K562 (cell line): Measurements from ENCODE around the gene CATSPER4. TPM values are rescaled to one million over a fixed set of nuclear protein-coding genes. Genes with fewer than 3 reads are reported as not detected.

ENCODE experiments used
- CBX2 ChIP-seq: fragments of 200-600 bp; sonication (generic); IDR thresholded peaks from one replicate; pipeline ENCODE4 v1.6.1; 2012; ENCODE audit warnings: mild to moderate bottlenecking, low read length, inconsistent platforms; ENCODE audit not compliant: insufficient read depth, poor library complexity, severe bottlenecking
- ELF1 ChIP-seq: fragments of 200-800 bp; sonication (Bioruptor generic); IDR thresholded peaks from 2 replicates; pipeline ENCODE4 v1.6.1; 2016; ENCODE audit warnings: missing genetic modification characterization, missing compliant biosample characterization
- FOXA1 ChIP-seq: fragments of 450-650 bp; IDR thresholded peaks from 2 replicates; pipeline ENCODE4 v1.6.1; 2016; ENCODE audit warnings: mild to moderate bottlenecking, borderline replicate concordance
- HMGXB4 ChIP-seq: sonication (generic); formaldehyde crosslinking; IDR thresholded peaks from 2 replicates; pipeline ENCODE4 v1.8.1; 2023; ENCODE audit warnings: mild to moderate bottlenecking, missing genetic modification reagents
- LEF1 ChIP-seq: fragments of 450-650 bp; IDR thresholded peaks from 2 replicates; pipeline ENCODE4 v1.6.1; 2016; ENCODE audit warnings: mild to moderate bottlenecking
- MCM2 ChIP-seq: fragments of 450-650 bp; IDR thresholded peaks from 2 replicates; pipeline ENCODE4 v1.6.1; 2017; ENCODE audit warnings: low read depth, mild to moderate bottlenecking
- PRMT5 ChIP-seq: sonication (generic); formaldehyde crosslinking; IDR thresholded peaks from 2 replicates; pipeline ENCODE4 v1.5.0; 2020; ENCODE audit warnings: missing genetic modification reagents
- RFX7 ChIP-seq: fragments of 250-450 bp; sonication (Bioruptor Pico); IDR thresholded peaks from 2 replicates; pipeline ENCODE4 v1.5.1; 2021; ENCODE audit warnings: mild to moderate bottlenecking
- SMARCA4 ChIP-seq: fragments of 450-650 bp; IDR thresholded peaks from 2 replicates; pipeline ENCODE4 v1.6.1; 2016
- SMARCB1 ChIP-seq: IDR thresholded peaks from 2 replicates; pipeline ENCODE4 v1.6.1; 2011; ENCODE audit warnings: improper control_type of control experiment, low read depth; ENCODE audit not compliant: insufficient read length
- ZNF146 ChIP-seq: IDR thresholded peaks from one replicate; pipeline ENCODE4 v1.6.1; 2018; ENCODE audit warnings: missing compliant biosample characterization; ENCODE audit not compliant: unreplicated experiment
- ZNF232 ChIP-seq: sonication (generic); formaldehyde crosslinking; IDR thresholded peaks from 2 replicates; pipeline ENCODE4 v1.8.0; 2022; ENCODE audit warnings: mild to moderate bottlenecking, missing genetic modification reagents
- ZNF707 ChIP-seq: fragments of 250-450 bp; sonication (Bioruptor Pico); conservative IDR thresholded peaks from 2 replicates; pipeline ENCODE4 v1.8.0; 2022; ENCODE audit warnings: inconsistent platforms, mild to moderate bottlenecking, moderate library complexity
- polyA plus RNA-seq, 8 experiments: library from polyadenylated mRNA; depleted of rRNA in 4 of 8; stranded (reverse) in 5 of 8; unstranded in 3 of 8; fragments of >200 nt; fragmentation: Nextera tagmentation in 2 of 8; fragmentation: Illumina TruSeq in 1 of 8; extraction: Ambion mirVana in 2 of 8; extraction: Trizol in 1 of 8; gene quantifications; 2 replicates each; pipeline versions ENCODE4 v1.2.1 to v1.2.3, GENCODE V29; 2011 to 2014; ENCODE audit warnings: inconsistent platforms in 1 of 8, missing spikeins in 1 of 8
- total RNA-seq, 7 experiments: library from RNA; depleted of rRNA in 6 of 7; stranded (reverse); fragments of >200 nt in 6 of 7; fragmentation: Illumina TruSeq in 2 of 7; extraction: Trizol in 2 of 7; gene quantifications; 2 replicates each; pipeline versions ENCODE4 v1.2.1 to v1.2.3, GENCODE V29; 2011 to 2021; ENCODE audit warnings: low replicate concordance in 1 of 7
- TF ChIP-seq, protein P1 (sequence below): fragments of 250-450 bp; sonication (Bioruptor Pico); IDR thresholded peaks from 2 replicates; pipeline ENCODE4 v1.8.0; 2022; ENCODE audit warnings: moderate library complexity, mild to moderate bottlenecking, inconsistent platforms
- TF ChIP-seq, protein P2 (sequence below): fragments of 450-650 bp; formaldehyde crosslinking; IDR thresholded peaks from 2 replicates; pipeline ENCODE4 v1.4.0; 2020; ENCODE audit warnings: mild to moderate bottlenecking, moderate library complexity
- TF ChIP-seq, protein P3 (sequence below), 2 experiments: fragments of 450-650 bp; IDR thresholded peaks; 2 replicates each; pipeline ENCODE4 v1.6.1; 2018; ENCODE audit warnings: mild to moderate bottlenecking in 2 of 2, low read depth in 1 of 2; ENCODE audit not compliant: partially characterized antibody in 2 of 2
- TF ChIP-seq, protein P4 (sequence below), 2 experiments: fragments of 450-650 bp; IDR thresholded peaks; 2 replicates each; pipeline ENCODE4 v1.6.1; 2016

Gene CATSPER4
- total and polyA plus RNA-seq, 9 of the 15 experiments (the other 6 are each of a cell fraction or from before 2014, with no cell fraction given), result 0.04 to 0.13 TPM; not detected in 7

DNA sequence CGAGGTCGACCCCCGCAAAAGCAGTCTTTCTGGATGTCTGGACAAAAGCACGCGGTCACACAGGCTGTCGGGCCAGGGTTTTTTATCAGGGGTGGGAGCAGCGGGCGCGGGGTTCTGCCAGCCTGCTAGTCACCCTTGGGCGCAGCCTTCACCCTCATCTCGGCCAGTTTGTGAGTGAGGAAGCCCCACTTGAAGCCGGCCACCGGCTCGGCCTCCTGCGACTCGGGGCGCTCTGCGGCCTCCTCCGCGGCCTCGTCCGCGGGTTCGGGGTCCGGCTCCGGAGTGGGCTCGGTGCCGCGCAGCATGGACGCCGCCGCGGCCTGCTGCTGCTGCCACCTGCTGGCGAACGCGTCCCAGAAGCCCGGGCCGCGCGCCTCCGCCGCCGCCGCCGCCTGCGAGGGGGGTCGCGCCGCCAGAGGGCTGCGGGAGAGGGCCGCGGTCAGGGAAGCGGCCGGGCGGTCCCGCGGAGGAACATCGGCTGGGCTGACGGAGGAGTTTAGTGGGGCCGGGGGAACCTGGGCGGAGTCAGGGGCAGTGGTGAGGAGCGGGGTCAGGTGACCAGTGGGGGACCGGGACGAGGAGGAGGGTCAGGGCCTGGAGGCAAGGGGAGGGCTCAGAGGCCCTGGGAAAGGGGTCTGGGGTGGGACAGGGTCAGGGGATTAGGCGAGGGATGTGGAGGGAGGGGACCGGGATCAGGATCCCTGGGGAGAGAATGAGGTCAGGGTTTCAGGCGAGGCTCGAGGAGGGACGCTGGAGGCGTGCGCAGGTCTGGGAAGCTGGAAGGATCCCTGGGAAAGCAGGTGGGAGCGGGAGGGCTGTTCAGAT is 26.2 kb upstream of the CATSPER4 start (continued):
- TF ChIP-seq, protein P1, sequence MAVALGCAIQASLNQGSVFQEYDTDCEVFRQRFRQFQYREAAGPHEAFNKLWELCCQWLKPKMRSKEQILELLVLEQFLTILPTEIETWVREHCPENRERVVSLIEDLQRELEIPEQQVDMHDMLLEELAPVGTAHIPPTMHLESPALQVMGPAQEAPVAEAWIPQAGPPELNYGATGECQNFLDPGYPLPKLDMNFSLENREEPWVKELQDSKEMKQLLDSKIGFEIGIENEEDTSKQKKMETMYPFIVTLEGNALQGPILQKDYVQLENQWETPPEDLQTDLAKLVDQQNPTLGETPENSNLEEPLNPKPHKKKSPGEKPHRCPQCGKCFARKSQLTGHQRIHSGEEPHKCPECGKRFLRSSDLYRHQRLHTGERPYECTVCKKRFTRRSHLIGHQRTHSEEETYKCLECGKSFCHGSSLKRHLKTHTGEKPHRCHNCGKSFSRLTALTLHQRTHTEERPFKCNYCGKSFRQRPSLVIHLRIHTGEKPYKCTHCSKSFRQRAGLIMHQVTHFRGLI (CRISPR knock-in tag), result no peak
- TF ChIP-seq FOXA1 (no peak), HMGXB4 (CRISPR knock-in tag) (0 out of 2 replicates have a peak, but pooled peaks have one; percentile 48), RFX7 (CRISPR knock-in tag) (no peak), ZNF707 (CRISPR knock-in tag) (no peak), LEF1 (no peak), MCM2 (no peak), ZNF232 (no peak), SMARCA4 (no peak), PRMT5 (CRISPR knock-in tag) (no peak), ELF1 (no peak), CBX2 (no peak), SMARCB1 (no peak), ZNF146 (CRISPR knock-in tag) (no peak)
- TF ChIP-seq, protein P2, sequence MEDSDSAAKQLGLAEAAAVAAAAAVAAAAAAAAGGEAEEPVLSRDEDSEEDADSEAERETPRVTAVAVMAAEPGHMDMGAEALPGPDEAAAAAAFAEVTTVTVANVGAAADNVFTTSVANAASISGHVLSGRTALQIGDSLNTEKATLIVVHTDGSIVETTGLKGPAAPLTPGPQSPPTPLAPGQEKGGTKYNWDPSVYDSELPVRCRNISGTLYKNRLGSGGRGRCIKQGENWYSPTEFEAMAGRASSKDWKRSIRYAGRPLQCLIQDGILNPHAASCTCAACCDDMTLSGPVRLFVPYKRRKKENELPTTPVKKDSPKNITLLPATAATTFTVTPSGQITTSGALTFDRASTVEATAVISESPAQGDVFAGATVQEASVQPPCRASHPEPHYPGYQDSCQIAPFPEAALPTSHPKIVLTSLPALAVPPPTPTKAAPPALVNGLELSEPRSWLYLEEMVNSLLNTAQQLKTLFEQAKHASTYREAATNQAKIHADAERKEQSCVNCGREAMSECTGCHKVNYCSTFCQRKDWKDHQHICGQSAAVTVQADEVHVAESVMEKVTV (CRISPR knock-in tag), result no peak
- TF ChIP-seq, protein P3, sequence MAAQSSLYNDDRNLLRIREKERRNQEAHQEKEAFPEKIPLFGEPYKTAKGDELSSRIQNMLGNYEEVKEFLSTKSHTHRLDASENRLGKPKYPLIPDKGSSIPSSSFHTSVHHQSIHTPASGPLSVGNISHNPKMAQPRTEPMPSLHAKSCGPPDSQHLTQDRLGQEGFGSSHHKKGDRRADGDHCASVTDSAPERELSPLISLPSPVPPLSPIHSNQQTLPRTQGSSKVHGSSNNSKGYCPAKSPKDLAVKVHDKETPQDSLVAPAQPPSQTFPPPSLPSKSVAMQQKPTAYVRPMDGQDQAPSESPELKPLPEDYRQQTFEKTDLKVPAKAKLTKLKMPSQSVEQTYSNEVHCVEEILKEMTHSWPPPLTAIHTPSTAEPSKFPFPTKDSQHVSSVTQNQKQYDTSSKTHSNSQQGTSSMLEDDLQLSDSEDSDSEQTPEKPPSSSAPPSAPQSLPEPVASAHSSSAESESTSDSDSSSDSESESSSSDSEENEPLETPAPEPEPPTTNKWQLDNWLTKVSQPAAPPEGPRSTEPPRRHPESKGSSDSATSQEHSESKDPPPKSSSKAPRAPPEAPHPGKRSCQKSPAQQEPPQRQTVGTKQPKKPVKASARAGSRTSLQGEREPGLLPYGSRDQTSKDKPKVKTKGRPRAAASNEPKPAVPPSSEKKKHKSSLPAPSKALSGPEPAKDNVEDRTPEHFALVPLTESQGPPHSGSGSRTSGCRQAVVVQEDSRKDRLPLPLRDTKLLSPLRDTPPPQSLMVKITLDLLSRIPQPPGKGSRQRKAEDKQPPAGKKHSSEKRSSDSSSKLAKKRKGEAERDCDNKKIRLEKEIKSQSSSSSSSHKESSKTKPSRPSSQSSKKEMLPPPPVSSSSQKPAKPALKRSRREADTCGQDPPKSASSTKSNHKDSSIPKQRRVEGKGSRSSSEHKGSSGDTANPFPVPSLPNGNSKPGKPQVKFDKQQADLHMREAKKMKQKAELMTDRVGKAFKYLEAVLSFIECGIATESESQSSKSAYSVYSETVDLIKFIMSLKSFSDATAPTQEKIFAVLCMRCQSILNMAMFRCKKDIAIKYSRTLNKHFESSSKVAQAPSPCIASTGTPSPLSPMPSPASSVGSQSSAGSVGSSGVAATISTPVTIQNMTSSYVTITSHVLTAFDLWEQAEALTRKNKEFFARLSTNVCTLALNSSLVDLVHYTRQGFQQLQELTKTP (IDR thresholded peaks at IDR 0.05; ENCODE audit: low read depth in 1 of 2, partially characterized antibody in 2 of 2), result no peak
- TF ChIP-seq, protein P4, sequence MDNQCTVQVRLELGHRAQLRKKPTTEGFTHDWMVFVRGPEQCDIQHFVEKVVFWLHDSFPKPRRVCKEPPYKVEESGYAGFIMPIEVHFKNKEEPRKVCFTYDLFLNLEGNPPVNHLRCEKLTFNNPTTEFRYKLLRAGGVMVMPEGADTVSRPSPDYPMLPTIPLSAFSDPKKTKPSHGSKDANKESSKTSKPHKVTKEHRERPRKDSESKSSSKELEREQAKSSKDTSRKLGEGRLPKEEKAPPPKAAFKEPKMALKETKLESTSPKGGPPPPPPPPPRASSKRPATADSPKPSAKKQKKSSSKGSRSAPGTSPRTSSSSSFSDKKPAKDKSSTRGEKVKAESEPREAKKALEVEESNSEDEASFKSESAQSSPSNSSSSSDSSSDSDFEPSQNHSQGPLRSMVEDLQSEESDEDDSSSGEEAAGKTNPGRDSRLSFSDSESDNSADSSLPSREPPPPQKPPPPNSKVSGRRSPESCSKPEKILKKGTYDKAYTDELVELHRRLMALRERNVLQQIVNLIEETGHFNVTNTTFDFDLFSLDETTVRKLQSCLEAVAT (IDR thresholded peaks at IDR 0.05), result 0 out of 4 replicates have a peak, but pooled peaks of 1 of the 2 experiments have one; percentile 64
